Vagina (tissue), 2 donors: ENCODE data around the gene SNRPA1. TPM values are rescaled to one million over a fixed set of nuclear protein-coding genes. Genes with fewer than 3 reads are reported as not detected.

Experiments
- DNase-seq, 2 donors: peaks; one replicate each; pipeline ENCODE4 v3.0.0-alpha.2; 2017; ENCODE audit errors: extremely low spot score in 2 of 2
- H3K27ac ChIP-seq: fragments of 200-600 bp; sonication (generic); one replicate; pipeline ENCODE4 v1.5.1; 2019
- H3K27me3 ChIP-seq: fragments of 200-600 bp; sonication (generic); one replicate; pipeline ENCODE4 v1.5.1; 2019
- H3K36me3 ChIP-seq, 2 donors: fragments of 200-600 bp; sonication (generic); one replicate each; pipeline ENCODE4 v1.5.1; 2017 to 2019
- H3K4me1 ChIP-seq: fragments of 200-600 bp; sonication (generic); one replicate; pipeline ENCODE4 v1.5.1; 2019
- H3K4me3 ChIP-seq, 2 donors: fragments of 200-600 bp; sonication (generic); 1 replicate in 1 of 2; 2 replicates in 1 of 2; pipeline ENCODE4 v1.5.1; 2016 to 2019
- H3K9me3 ChIP-seq: fragments of 200-600 bp; sonication (generic); one replicate; pipeline ENCODE4 v1.5.1; 2019
- POLR2A ChIP-seq, 2 donors: fragments of 450-650 bp; IDR thresholded peaks; one replicate each; pipeline ENCODE4 v1.6.1; 2017; ENCODE audit warnings: antibody characterized with exemption in 2 of 2, mild to moderate bottlenecking in 2 of 2, moderate library complexity in 2 of 2
- POLR2AphosphoS5 ChIP-seq, 2 donors: sonication (generic); formaldehyde crosslinking; IDR thresholded peaks; one replicate each; pipeline ENCODE4 v1.9.0; 2017; ENCODE audit warnings: antibody characterized with exemption in 2 of 2, mild to moderate bottlenecking in 2 of 2, low read depth in 1 of 2; ENCODE audit not compliant: insufficient read depth in 1 of 2
- intact Hi-C: fragments of 100-400 bp; cut with DNase I; formaldehyde crosslinking; loops from one replicate; pipeline ENCODE4 v1.15.1; 2023
- total RNA-seq: library from RNA; depleted of rRNA; stranded (reverse); fragments of >200 nt; gene quantifications from one replicate; pipeline ENCODE4 v1.2.3, GENCODE V29; 2016
- TF ChIP-seq, protein P1 (sequence below), 3 experiments: fragments of 450-650 bp in 2 of 3; fragments of 200-600 bp in 1 of 3; sonication (generic) in 1 of 3; IDR thresholded peaks; one replicate each; pipeline ENCODE4 v1.5.1; 2017 to 2019; ENCODE audit warnings: antibody characterized with exemption in 3 of 3, mild to moderate bottlenecking in 2 of 3, moderate library complexity in 2 of 3

The SNRPA1 gene
- total RNA-seq, 1 donor from 2014 or later, result 30.7 TPM

DNA sequence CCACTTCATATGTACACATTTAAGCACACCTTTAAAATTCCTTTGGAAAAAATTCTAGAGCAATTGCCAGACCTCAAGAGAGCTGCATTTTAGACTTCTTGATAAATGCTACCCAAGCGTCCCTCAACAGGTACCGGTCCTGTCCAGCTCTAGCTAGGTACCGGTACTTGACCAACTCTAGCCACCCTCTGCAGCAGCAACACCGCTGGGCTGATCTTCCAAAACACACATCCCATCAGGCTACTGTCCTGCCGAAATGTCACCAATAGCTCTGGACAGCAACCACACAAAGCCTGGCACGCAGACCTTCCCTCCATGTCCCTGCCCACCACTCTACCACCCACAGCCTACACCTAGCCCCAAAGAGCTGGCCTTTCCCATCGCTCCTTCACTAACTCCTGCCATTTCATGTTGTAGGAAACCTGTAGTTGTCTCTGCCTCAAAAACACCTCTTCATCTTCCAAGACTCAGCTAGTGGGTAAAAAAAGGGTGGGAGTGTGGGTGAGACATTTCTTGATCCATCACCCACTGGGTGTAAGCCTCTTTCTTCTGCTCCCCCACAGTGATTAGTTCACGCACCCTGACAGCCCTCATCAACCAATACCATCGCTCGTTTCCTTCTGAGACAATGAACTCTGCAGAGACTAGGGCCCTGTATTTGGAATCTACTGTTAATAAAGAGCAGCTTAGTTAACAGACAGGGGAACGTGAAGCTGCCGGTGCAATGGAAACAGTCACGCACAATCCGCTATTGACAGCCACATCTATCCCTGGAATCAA lies 50.0 kb downstream of the SNRPA1 start:
- Histone ChIP-seq H3K27me3 (no peaks in the 10 kb centered on the region), H3K36me3 (no peaks in the 10 kb centered on the region), H3K4me3 (no peak overlapping the region), H3K27ac (no peak overlapping the region), H3K9me3 (no peaks in the 10 kb centered on the region), H3K4me1 (peaks cover 99% of the 10 kb centered on the region)
- intact Hi-C loops, result loop anchor here (10.0 kb wide), 1 partner anchor 50 kb away; no protein-coding TSS in a partner anchor
- no peak for DNase-seq
- TF ChIP-seq POLR2A (IDR thresholded peaks at IDR 0.05) (no peak), POLR2AphosphoS5 (IDR thresholded peaks at IDR 0.05; ENCODE audit: insufficient read depth in 1 of 2, low read depth in 1 of 2) (no peak)
- TF ChIP-seq, protein P1, sequence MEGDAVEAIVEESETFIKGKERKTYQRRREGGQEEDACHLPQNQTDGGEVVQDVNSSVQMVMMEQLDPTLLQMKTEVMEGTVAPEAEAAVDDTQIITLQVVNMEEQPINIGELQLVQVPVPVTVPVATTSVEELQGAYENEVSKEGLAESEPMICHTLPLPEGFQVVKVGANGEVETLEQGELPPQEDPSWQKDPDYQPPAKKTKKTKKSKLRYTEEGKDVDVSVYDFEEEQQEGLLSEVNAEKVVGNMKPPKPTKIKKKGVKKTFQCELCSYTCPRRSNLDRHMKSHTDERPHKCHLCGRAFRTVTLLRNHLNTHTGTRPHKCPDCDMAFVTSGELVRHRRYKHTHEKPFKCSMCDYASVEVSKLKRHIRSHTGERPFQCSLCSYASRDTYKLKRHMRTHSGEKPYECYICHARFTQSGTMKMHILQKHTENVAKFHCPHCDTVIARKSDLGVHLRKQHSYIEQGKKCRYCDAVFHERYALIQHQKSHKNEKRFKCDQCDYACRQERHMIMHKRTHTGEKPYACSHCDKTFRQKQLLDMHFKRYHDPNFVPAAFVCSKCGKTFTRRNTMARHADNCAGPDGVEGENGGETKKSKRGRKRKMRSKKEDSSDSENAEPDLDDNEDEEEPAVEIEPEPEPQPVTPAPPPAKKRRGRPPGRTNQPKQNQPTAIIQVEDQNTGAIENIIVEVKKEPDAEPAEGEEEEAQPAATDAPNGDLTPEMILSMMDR (IDR thresholded peaks at IDR 0.05), result no peak

DNA sequence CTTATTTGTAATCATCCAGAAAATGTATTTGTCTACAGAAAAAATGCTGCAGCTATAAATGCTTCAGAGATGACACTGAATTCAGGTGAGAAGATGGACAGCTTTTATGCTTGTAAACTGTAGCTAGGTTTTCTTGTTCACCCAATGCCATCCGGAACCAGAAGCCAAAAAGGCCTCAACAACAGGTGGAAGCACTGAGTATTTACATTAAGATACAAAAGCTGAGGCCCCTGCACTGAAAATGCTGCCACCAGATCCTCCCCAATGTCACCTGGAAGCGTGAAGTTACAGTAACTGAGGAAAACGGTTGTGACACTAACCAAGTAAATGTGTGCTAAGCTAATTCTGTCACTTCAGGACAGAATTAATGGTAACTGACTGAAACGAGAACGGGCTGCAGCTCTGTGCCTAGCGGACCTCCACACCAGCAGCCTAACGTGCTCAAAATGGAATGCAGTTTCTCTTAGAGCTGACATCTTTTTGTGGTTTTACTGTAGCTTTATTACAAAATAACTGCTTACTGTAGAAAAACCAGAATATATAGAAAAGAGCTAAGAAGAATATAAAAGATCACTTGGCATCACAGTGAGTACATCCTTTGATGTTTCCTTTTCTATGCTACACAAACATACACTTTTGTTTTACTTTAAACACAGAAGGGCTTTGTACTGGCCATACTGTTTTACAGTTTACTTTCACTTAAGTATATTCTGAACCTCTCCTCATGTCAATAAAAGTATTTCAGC lies 50.8 kb downstream of the SNRPA1 start:
- DNase-seq, result no peak
- Histone ChIP-seq H3K4me3 (no peak overlapping the region), H3K27ac (no peak overlapping the region), H3K4me1 (peaks cover 99% of the 10 kb centered on the region), H3K27me3 (no peaks in the 10 kb centered on the region), H3K9me3 (no peaks in the 10 kb centered on the region), H3K36me3 (no peaks in the 10 kb centered on the region)
- TF ChIP-seq, protein P1 (IDR thresholded peaks at IDR 0.05), result no peak
- TF ChIP-seq POLR2AphosphoS5 (IDR thresholded peaks at IDR 0.05; ENCODE audit: insufficient read depth in 1 of 2, low read depth in 1 of 2), result no peak
- no peak for TF ChIP-seq POLR2A (IDR thresholded peaks at IDR 0.05)
- intact Hi-C loops, result loop anchor here (10.0 kb wide), 1 partner anchor 49 kb away; no protein-coding TSS in a partner anchor

DNA sequence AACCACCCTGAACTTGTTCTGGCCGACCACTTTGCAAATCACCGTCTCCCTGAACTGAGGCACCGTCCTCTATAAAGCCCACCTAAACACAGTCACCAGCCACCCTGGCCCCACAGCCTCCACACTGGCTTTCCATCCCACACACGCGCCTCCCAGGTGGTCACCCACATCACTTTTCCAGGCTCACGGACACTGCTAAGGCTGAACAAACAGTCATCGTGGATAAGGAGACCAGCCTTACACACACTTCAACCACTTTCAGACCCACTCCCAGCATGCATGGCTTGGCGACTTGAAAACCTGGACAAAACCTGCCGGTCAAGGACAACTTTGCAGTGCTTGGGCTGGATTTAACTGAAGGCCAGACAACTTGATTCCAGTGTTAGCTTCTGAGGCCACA lies 51.6 kb downstream of the SNRPA1 start:
- H3K27me3 ChIP-seq, result no peaks in the 10 kb centered on the region
- intact Hi-C loops, result loop anchor here (10.0 kb wide), 1 partner anchor 49 kb away; no protein-coding TSS in a partner anchor
- H3K4me3 ChIP-seq, result no peak overlapping the region
- DNase-seq, result no peak
- no peaks in the 10 kb centered on the region for H3K9me3 ChIP-seq
- peaks cover 96% of the 10 kb centered on the region for H3K4me1 ChIP-seq
- TF ChIP-seq POLR2AphosphoS5 (IDR thresholded peaks at IDR 0.05; ENCODE audit: insufficient read depth in 1 of 2, low read depth in 1 of 2) (no peak), POLR2A (IDR thresholded peaks at IDR 0.05) (no peak)
- TF ChIP-seq, protein P1 (IDR thresholded peaks at IDR 0.05), result no peak
- H3K36me3 ChIP-seq, result no peaks in the 10 kb centered on the region
- H3K27ac ChIP-seq, result no peak overlapping the region

DNA sequence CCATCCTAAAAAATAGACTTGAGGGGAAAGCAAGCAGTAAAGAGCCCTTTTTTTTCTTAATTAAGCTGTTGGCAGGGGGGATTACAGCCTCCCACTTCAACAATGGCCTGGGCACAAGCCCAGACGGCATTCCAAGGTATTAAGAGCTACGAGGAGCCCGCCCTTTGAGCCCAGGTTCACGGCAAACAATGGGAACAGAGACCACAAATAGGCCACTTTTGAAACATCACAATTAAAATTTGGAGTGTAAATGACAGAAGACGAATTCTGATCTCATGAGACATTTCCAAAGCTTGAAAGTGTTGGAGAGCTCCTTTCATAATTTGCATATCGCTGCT lies 52.1 kb downstream of the SNRPA1 start:
- intact Hi-C loops, result loop anchor here (10.0 kb wide), 1 partner anchor 48 kb away; no protein-coding TSS in a partner anchor
- Histone ChIP-seq H3K4me3 (no peak overlapping the region), H3K4me1 (peaks cover 91% of the 10 kb centered on the region)

More for the DNA sequence above, 52.1 kb downstream of the SNRPA1 start:
- H3K9me3 ChIP-seq, result no peaks in the 10 kb centered on the region
- no peaks in the 10 kb centered on the region for H3K36me3 ChIP-seq
- no peaks in the 10 kb centered on the region for H3K27me3 ChIP-seq
- peak overlapping the region; percentile 30 for H3K27ac ChIP-seq
- TF ChIP-seq, protein P1 (IDR thresholded peaks at IDR 0.05), result no peak
- TF ChIP-seq POLR2AphosphoS5 (IDR thresholded peaks at IDR 0.05; ENCODE audit: insufficient read depth in 1 of 2, low read depth in 1 of 2), result no peak
- no peak for DNase-seq
